HFF-Myc (cell line): ENCODE measurements around the gene KCNIP2.

Experiments
- DNase-seq: peaks from one replicate; pipeline ENCODE4 v3.0.0-alpha.2; 2011; ENCODE audit warnings: low read depth; ENCODE audit errors: extremely low read depth
- H3K4me3 ChIP-seq: replicated peaks from 2 replicates; pipeline ENCODE4 v1.5.1; 2011; ENCODE audit warnings: low read depth, mild to moderate bottlenecking, control low read depth, low read length
- CTCF ChIP-seq: IDR thresholded peaks from 2 replicates; pipeline ENCODE4 v1.5.1; 2012; ENCODE audit warnings: mild to moderate bottlenecking, low read depth, low read length, control low read depth; ENCODE audit errors: missing control alignments

Gene KCNIP2

GRCh38 chr10:101835362-101835761 is 8.2 kb downstream of the KCNIP2 start:
- no peak for DNase-seq
- no peak for TF ChIP-seq CTCF
- H3K4me3 ChIP-seq: no peak overlapping the region

- no peak for DNase-seq
- no peak for TF ChIP-seq CTCF
- no peak overlapping the region for H3K4me3 ChIP-seq
Observed at GRCh38 chr10:101834341-101834740, 9.3 kb downstream of the KCNIP2 start.

GRCh38 chr10:101833466-101833865 is 10.1 kb downstream of the KCNIP2 start:
- DNase-seq: no peak
- no peak for TF ChIP-seq CTCF

GRCh38 chr10:101832325-101832771 is 11.3 kb downstream of the KCNIP2 start:
- no peak for TF ChIP-seq CTCF
- DNase-seq: no peak
- no peak overlapping the region for H3K4me3 ChIP-seq

More at GRCh38 chr10:101833466-101833865, 10.1 kb downstream of the KCNIP2 start:
- no peak overlapping the region for H3K4me3 ChIP-seq

- no peak for TF ChIP-seq CTCF
- DNase-seq: no peak
- peak overlapping the region; percentile 39 for H3K4me3 ChIP-seq
Observed at GRCh38 chr10:101831169-101831811, 12.3 kb downstream of the KCNIP2 start.

- no peak for TF ChIP-seq CTCF
- peak; percentile 71 for DNase-seq
- peak overlapping the region; percentile 39 for H3K4me3 ChIP-seq
Observed at GRCh38 chr10:101830322-101831168, 13.1 kb downstream of the KCNIP2 start.
